Activated effector memory CD4-positive, alpha-beta T cell treated with anti-CD3 and anti-CD28 coated beads, Interleukin-2, amount 50 U/mL, for 16 hours (primary cell): ENCODE results near the gene HOXC13.

Source experiments
- DNase-seq: peaks from one replicate; pipeline ENCODE4 v3.0.0-alpha.2; 2020

Gene HOXC13

DNA sequence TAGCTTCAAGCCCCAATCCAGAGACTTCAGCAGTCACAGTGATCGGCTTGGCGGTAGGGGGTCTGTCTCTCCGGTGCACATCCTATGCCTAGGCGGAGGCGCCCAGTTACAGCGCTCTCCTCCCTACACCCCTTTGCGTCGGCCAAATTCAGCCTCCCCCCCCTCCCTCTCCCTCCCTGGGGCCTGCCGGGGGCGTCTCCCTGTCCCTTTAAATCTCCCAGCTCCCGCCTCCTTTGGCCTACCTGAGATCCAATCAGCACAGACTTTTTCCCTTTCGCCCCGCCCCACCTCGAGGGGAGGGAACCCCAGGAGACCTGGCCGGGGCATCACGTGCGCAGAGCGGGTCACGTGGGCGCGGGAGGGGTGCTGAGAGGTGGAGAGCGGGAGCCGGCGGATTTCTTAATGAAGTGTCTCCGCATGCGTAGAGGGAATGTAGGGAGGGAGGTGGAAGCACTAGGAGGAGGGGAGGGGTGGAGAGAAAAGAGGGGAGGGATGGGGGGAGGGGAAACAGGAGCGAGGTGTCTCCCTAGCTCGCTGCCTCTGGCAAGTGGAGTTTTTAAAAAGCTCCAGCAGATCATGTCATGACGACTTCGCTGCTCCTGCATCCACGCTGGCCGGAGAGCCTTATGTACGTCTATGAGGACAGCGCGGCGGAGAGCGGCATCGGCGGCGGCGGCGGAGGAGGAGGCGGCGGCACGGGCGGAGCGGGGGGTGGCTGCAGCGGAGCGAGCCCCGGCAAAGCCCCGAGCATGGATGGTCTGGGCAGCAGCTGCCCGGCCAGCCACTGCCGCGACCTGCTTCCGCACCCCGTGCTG is at the start of gene HOXC13:
Gene HOXC13, plus strand, starts transcription at position 506 of the 815 bp plus-strand sequence. Its CDS starts 76 bp downstream, at position 582.
- no peak for DNase-seq

GRCh38 chr12:53890081-53890480 is 48.5 kb upstream of the HOXC13 start:
- no peak for DNase-seq

GRCh38 chr12:53892762-53893395 is 45.8 kb upstream of the HOXC13 start:
- DNase-seq = no peak

GRCh38 chr12:53899230-53899629 is 39.4 kb upstream of the HOXC13 start:
- DNase-seq = no peak

GRCh38 chr12:53907103-53907502 is 31.5 kb upstream of the HOXC13 start:
- no peak for DNase-seq

- DNase-seq = no peak
Measured at GRCh38 chr12:53916788-53917655, 21.6 kb upstream of the HOXC13 start.

- no peak for DNase-seq
Measured at GRCh38 chr12:53924521-53925405, 13.9 kb upstream of the HOXC13 start.

GRCh38 chr12:53927220-53928029 is 11.2 kb upstream of the HOXC13 start:
- no peak for DNase-seq

DNA sequence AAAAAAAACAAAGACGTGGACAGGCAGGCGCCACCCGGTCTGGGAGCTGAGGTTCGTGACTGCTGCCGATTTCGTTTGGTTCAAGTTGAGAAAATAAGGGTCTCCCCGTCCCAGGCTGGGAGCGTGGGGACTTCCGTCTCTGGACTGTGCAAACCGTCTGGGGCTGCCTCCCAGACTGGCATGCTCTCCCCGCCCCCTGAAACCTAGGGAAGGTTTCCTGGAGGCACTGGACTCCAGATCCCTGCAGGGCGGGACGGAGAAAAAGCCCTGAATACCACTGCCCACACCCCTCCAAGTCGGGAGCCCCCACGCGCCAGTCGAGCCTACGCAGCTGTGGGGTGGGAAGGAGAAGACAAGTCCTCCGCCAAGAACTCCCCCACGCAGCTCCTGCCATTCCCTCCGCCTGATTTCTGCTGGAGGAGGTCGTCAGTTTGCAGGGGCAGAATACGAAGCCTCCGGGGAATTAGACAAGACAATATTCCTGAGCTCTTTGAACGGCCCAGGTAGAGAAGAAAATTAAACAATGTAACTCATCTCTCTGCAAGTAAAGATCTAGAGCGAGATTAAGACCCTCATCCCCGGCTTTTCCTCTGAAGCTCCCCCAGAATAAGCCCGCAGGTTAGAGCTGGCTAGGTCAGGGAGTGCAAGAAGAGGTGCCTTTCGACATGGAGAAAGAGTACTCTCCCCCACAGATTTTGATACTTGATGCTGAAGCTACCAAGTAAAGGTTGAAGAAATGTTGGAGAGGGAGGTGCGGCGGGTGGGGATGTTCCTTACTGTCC is 10.4 kb upstream of the HOXC13 start:
- no peak for DNase-seq

DNA sequence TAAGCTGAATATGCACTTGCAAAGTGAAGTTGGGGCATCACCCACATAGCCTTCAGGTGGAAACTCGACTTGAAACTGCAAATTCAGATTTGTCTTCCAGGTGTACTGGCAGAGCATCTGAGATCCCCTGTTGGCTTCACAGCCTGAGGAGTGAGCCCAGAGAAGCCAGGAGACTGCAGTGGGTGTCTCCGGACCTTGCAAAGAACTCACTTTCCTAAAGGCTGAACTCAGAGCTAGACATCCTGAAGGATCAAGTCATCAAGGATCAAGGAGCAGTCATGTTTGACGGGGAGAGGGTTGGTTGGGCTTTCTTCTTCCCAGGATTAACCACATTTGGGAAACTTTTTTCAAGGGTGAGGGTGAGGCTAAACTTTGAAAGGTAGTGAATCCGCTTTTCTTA is 9.1 kb upstream of the HOXC13 start:
- DNase-seq = no peak

DNA sequence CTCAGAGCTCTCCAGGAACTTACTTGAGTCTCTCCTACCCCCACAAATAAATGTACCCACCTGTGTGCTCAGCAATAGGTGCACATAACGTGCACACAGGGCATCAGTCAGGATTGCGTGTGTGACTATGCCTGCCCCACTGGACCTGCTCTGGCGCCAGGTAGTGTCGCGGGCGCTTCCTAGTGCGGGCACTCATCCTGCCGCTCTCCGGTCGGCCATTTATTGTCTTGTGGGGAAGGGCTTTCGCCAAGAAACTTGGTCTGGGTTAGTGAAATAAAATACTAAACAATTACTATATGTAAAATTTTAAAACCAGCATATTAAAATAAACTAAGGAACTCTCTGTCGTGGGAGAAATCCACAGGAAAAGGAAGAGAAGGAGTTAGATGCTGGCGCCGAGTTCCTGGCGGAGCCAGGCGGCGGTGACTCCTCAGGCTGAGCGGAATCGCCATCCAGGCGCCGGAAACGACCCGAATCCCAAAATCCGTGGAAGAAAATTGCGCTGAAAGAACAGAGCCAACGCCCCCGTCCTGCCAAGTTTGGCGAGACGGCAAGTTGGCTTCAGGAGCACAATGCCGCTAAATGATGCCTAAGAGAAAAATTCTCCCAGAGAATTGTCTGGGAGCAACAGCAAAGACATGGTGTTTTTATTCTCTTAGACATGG is 7.9 kb upstream of the HOXC13 start:
- DNase-seq = no peak

GRCh38 chr12:53931844-53932581 is 6.6 kb upstream of the HOXC13 start:
- DNase-seq = no peak

GRCh38 chr12:53932915-53933314 is 5.7 kb upstream of the HOXC13 start:
- DNase-seq = no peak

DNA sequence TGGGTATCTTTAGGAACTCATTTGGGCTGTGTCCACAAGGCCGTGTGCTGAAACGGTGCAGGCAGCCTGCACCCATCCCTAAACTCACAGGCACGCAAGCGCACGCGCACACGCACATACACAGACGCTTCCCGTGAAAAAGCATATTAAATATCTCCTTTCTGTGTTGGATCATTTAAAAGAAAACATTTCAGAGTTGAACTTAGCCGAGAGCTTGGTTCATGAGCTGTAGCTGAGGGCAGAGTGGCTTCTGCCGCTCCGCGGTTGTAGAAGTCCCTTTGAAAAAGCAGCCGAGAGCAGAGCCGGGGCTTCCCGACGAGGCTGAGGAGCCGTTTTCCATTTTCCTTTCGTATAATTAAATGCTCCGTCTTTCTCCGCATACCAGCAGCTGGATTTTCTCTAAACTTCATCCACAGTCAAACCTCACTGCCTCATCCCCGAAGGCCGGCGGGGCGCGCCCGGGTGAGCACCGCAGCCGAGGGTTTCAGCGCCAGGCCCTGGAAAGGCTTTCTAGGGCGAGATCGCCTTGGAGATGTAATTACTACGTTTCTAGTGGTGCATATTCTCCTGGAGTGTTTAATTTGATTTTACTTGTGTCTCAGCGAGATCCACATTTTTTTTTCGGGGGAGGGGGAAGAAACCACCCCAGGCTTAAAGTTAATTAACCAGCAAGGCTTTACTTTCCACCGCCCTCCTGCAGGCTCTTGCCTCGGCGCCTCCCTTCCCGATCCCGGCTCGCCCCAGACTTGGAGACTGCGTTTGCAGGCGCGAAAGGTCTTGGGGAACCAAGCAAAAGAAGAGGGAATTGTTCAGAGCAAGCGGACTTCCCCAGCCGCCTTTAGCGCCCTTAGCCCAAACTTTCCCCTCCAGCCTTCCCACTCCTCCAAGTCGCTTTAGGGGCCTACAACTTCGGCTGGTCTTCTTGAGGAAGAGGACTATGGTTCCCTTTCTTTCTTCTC is 3.0 kb upstream of the HOXC13 start:
- no peak for DNase-seq

DNA sequence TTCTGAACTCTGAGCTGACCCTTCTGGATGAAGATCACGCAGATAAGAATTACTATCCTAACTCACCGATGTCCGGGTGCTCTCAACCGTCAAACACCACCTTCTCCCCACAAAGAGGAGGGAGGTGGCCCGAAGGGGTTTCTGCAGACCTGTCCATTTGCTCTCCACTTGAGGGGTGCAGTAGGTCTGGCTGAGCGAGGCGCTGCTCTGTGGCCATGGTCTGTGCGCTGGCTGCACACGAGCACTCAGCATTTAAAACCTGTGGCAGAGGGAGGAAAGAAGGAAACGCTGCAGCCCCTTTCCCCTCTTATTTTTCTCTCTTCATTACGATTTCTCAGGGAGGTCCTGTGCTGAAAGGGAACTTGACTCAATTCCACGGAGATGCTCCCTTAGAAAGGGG is 1.5 kb upstream of the HOXC13 start:
- no peak for DNase-seq

- DNase-seq = no peak
Measured at GRCh38 chr12:53937596-53938325, 870 bp upstream of the HOXC13 start.
